HG02970 (cell line): Measurements from ENCODE around the gene LHFPL3.
"Not testable (repeated sequence)": the region's sequence is repeated elsewhere in the genome, so short reads cannot be mapped to it uniquely, and the experiment has no call there.

Experiments
- ATAC-seq: cut with Tn5 transposase; IDR thresholded peaks from one replicate; pipeline ENCODE4 v1.9.1; 2021; ENCODE audit warnings: mild to moderate bottlenecking, moderate library complexity, moderate number of reproducible peaks; ENCODE audit not compliant: unreplicated experiment, low FRiP score

Gene LHFPL3

DNA sequence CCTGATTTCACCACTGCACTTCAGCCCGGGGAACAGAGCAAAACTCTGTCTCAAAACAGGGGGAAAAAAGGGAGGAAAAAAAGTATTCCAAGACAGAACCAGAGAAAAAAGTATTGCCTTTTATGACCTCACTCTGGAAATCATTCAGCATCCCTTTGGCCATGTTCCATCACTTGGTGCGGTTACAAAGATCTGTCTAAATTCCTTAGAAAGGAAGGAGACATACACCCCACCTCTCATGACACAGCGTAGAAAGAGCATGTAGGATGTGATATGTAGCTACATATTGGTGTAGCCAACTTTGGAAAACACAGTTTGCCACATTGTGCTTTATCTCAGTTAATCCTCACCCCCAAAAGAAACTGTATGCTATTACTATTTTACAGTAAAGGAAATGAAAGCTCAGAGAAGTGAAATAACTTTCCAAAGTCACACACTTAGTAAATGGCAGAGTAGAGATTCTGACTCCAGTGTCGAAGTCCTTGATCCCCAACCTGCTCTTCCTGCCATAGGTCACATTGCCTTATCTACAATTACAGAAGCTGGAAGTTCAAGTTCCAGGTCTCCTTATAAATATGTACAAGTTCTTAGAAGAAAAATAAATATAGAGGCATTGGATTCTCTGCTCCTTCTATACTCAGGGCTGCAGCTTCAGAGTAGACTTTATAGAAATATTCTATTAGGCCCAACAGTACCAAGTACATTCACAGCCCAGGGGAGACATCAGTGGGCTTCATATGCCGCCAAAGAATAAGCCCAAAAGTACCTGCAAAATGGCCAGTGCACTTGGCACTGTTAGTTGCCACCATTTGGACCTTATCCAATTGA, 594.0 kb downstream of the LHFPL3 start:
- ATAC-seq: no peak

DNA sequence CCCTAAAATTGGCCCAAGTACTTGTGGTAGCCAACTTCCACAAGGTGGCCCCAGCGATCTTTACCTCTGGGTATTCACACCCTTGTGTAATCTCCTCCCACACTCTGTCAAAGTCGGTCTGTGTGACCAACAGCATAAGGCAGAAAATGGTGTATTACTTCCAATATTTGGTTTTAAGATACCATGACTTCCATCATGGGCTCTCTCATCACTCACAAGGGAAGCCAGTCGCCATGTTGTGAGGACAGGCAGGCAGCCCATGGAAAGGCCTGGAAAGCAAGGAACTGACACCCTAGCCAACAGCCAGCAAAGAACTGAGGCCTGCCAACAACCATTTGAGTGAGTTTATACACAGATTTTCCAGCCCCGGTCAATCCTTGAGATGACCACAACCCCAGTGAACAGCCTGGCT, 594.6 kb downstream of the LHFPL3 start:
- ATAC-seq: peak; percentile 63

DNA sequence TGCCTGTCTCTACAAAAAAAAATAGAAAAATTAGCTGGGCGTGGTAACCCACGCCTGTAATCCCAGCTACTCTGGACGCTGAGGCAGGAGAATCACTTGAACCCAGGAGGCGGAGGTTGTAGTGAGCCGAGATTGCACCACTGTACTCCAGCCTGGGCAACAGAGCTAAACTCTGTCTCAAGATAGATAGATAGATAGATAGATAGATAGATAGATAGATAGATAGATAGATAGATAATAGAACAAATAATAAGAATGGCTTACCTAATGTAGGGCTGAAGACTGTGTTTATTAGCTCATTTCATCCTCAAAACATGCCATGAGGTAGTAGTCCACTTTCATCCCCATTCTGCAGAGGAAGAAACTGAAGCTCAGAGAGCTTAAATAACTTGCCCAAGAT, 597.8 kb downstream of the LHFPL3 start:
- not testable (repeated sequence) for ATAC-seq

DNA sequence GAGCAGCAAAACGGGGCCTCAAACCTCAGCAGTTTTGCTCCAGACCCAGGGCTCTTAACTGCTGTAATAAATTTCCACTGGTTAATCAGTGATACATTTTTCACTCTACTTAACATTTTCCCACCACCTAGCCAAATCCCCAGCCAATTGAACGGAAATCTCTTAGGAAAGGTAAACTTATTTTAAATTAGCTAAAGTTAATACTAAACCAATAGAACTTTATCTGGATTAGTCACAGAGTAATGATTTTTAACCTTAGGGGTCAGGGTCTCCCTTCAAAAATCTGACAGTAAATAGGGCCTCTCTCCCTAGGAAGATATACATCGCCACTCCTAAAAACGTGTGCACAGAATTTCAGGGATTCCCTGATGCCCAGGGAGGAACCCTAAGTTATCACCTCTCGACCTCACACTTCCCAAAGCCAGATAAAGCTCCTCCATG, 598.2 kb downstream of the LHFPL3 start:
- no peak for ATAC-seq

DNA sequence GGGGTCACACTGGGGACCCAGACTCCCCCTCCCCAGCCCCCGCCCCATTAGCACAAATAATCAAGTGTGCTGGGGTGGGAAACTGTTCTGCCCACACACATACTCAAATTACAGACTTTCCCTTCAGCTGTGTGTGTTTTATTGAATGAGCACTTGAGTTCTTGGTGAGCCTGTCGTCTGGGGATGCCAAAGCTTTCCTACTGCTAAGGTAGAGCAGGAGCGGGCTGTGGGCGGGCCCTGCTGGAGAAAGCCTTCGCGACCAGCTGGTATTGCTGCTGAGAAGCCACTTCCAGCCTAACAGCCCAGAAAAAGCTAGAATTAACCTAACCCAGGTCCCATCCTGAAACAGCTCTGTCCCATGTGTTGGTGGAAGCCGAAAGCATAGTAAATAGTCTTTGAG, 598.7 kb downstream of the LHFPL3 start:
- ATAC-seq: no peak

DNA sequence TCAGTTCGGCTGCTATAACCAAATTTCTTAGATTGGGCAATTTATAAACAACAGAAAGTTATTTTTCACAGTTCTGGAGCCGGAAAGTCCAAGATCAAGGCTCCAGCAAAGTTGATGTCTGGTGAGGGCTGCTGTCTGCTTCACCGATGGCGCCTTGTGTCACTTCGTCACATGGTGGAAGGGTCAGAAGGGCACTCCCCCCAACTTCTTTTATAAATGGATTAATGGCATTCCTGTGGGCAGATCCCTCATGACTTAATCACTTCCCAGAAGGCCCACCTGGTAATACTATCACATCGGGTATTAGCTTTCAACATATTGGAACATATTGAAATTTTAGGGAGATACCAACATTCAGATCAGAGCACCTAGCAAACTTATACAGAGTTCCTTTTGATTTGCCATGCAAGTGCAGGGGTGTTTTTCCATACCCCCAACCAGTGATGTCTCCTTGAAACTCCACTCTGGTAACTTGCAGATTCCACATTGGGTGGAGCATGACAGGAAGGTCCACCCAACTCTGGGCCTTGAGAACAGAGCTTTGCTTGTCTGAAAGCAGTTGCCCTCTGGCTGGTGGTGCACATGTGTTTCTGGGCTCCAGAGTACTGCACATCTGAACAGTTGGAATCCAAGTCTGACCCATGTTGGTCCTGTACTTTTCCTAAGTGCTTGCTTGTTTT, 600.5 kb downstream of the LHFPL3 start:
- ATAC-seq: no peak

DNA sequence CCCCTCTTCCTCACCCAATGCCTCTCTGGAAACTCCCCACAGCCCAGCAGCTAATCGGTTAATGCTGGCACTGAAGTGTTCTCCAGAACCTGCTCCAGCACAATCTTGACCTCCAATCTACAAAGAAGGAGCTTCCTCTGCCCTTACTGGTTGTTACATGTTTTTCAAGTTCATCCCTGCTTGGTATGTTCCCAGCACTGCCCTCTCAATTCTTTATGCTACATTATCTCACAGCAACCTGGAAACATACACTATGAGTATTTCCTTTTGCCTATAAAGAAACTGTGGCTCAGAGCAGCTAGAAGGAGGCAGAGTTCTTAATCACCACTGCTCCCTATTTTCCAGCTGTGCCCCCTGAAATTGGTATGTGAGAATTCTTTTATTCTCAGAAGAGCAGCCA, 601.5 kb downstream of the LHFPL3 start:
- no peak for ATAC-seq

DNA sequence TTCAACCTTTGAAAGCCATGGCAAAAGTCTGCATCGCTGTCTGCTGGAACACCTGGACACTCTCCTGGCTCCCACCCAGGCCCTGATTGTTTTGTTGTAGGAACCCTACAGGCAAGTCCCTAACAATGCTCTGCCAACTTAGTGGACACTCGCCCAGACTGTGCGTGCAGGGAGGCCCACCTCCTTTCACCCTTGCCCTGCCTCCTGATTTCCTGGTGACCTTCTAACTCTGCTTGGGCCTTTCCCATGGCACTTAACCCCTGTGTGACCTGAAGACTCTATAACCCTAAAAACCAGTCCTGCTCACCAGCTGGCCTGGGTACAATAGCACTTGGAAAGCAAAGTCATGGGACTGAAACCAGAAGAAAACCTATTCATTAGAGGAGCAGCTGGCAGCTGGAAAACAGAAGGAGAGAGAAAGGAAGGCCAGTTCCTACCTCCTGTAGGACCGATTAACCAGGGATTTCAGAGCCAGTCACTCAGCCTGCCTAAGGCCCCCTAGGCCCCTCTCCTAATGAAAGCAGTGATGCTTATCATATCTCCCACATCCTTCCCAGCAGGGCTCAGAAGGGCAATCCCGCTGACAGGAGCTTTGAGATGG, 602.9 kb downstream of the LHFPL3 start:
- no peak for ATAC-seq

DNA sequence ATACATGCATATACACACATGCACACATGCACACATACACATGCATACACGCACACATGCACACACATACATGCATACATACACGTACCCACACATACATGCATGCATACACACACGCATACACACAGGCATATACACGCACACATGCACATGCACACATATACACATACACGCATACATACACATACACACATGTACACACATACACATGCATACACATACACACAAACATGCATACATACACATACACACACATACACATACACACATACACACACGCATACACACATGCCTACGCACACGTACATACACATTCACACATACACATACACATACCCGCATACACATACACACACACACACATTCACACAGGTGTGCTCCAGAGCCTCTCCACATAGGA, 604.6 kb downstream of the LHFPL3 start:
- no peak for ATAC-seq

DNA sequence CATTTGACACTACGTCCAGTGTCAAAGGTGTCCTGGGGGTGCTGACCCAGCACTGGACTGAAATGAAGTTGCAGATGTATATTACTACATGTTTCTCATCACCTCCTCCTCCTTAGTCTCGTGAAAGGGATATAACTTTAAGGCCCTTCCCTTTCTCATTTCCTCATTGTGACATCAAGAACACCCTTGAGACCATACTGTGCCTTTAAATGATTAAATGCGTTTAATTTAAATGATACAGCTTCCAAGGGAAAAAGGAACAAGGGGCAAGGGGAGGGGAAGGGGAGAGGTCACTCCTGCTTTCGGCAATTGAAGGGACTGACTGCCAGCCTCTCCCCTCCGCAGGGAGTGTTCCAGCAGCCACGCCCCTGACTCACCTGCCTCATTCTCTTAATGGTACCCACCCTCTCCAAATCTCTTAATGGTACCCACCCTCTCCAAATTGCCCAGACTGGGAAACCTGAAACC, 605.2 kb downstream of the LHFPL3 start:
- no peak for ATAC-seq

DNA sequence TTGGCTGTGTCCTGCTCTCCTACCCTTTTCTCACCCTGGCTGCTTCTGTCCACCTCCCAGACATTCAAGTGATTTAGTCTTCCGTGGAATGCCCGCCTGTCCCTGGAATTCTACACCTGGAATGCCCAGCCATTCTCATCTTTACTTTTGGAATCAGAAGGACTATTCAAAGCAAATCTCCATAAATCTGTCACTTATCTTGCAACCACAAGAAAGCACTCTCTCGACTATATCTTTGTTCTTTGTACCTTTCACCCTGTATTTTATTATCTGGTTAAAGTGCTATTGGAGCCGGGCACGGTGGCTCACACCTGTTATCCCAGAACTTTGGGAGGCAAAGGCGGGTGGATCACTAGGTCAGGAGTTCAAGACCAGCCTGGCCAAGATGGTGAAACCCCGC, 606.3 kb downstream of the LHFPL3 start:
- ATAC-seq: no peak

DNA sequence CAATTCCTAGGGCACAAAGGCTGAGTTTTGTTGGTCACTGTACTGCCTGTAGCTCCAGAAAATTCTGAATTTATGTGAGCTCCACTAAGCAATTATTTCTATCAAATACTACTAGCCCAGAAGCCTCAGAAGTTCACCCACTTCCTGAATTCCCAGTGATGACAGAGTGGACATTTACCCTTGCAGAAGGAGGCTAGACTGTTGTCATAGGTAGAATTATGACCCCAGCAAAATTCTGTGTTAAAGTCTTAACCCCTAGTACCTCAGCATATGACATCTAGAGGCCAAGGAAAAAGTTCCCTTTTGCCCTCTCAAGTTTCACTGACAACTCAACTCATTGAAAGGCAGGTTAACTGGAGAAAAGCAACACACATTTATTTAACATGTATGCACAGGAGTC, 606.9 kb downstream of the LHFPL3 start:
- no peak for ATAC-seq

DNA sequence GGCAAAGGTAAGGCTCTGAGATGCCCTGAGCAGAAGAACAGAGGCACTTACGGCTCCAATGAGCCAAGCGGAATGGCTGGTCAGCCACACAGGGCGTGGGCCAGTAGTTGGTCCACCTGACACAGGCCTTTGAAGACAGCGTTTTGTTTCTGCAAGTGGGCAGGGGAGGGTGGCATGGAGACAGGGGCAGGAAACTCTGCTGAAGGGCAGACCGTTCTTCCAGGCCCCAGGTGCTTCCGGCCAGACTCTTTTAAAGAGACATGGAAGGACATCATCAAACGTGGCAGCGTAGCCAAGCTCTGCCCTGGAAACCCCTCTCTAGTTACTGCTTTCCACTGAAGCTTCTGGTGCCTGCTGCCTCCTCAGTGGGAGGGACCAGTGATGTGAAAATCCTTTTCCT, 608.1 kb downstream of the LHFPL3 start:
- ATAC-seq: no peak

DNA sequence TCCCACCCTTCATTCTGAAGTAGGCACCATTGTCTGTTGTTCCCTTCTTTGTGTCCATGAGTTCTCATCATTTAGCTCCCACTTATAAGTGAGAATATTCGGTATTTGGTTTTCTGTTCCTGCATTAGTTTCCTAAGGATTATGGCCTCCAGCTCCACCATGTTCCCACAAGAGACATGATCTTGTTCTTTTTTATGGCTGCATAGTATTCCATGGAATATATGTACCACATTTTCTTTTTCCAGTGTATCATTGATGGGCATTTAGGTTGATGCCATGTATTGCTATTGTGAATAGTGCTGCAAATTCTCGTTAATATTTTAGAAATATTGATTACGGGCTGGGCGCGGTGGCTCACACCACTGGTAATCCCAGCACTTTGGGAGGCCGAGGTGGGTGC, 609.1 kb downstream of the LHFPL3 start:
- not testable (repeated sequence) for ATAC-seq

DNA sequence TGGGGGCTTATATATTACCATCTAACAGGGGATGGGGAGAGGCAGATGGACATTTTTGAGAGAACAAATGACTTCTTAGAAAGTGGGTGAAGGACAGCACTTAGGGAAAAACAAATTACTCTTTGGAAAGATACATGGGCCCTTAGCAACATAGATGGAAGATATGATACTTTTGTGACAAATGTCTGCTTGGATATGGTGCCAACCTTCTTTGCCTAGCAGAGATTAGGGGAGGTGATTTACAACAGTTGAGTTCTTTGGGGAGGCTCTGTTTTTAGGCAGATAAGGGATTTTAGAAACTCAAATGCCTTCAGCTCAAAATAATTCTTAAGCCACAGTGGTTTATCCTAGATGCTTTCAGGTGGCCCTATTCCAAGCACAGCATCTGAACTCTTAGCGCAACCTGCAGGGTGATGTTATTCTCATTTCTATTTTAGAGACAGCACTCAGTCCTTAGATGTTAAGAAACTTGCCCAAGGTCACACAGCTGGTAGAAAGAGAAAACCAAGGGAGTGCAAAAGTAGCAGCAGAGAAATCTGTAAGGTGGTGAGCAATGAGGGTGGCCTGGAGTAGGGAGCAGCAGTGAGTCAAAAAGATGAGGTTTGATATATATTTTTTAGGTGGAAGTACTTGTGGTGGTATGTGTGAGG, 610.5 kb downstream of the LHFPL3 start:
- ATAC-seq: no peak

DNA sequence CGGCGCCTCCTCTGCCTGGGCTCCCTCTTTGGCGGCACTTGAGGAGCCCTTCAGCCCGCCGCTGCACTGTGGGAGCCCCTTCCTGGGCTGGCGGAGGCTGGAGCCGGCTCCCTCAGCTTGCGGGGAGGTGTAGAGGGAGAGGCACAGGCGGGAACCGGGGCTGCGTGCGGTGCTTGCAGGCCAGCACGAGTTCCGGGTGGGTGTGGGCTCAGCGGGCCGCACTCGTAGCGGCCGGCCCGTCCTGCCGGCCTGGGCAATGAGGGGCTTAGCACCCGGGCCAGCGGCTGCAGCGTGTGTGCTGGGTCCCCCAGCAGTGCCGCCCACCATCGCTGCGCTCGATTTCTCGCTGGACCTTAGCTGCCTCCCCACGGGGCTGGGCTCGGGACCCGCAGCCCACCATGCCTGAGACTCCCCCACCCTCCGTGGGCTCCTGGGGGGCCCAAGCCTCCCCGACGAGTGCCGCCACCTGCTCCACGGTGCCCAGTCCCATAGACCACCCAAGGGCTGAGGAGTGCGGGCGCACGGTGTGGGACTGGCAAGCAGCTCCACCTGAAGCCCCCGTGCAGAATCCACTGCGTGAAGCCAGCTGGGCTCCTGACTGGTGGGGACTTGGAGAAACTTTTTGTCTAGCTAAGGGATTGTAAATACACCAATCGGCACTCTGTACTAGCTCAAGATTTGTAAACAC, 611.8 kb downstream of the LHFPL3 start:
- no peak for ATAC-seq

DNA sequence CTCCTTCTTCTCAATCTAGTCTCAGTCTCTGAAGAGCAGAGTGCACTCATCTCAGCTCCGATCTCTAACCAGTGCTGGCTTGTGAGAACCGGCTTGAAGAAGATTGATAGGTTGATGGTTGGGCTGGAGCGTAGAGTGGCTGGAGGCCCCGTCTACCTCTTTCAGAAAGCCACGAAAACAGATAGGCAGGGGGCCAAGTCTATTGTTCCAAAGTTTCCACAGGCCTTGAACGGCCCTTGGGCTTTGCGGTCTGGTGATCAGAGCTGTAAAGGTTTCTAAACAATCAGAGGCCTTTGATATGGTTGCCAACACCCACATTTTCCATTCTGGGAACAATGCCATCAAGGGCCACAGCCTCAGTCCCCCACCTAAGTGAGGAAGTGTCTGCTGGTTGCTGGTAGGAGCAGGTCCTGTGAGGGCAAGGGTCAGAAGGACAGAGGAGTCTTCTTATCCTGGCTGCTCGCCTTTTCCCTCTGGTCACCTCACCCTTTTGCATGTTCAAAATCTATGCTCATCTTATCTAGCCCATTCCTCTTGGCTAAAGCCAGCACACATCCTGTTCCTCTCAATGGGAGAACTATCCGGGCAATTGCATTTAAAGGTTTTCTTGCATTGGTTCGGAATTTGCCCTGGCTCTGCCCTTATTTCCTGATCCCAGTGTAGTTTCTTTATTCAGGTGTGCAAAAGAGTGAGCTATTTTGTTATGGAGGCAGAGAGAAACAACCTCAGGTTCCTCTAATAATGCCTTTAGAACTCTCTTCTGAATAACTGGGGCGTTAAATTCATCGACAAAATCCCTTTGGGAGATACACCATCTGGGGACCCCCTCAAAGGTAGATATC, 615.3 kb downstream of the LHFPL3 start:
- peak; percentile 19 for ATAC-seq

DNA sequence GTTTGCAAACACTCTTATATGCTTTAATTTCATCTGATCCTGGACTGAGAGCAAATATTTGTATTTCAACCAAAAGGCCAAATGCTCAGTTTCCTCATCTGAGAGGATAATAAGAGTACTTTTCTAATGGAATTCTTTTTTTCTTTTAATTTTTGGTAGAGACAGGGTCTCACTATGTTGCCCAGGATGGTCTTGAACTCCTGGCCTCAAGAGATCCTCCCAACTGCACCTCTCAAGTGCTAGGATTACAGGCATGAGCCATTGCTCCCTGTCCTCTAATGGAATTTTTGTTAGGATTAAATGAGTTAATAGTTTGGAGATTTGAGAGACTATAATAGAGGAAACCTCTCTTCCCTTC, 617.2 kb downstream of the LHFPL3 start:
- ATAC-seq: no peak

DNA sequence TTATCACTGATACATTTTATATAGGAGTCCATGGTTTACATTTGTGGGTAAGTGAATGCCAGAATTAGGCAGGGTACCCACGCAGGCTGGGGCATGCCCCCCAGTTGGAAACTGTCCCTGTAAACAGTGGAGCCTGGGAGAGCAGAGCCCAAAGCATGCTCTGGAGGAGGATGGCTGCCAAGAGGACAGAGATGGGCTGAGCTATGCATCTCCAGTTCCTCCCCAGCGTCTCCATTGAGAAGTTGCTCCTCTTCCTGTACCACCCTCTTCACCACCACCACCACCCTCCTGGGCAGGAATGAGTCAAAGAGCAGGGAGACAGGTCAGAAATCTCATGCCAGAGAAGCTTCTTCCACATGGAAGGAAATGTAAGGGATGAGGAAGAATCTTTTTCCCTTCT, 617.9 kb downstream of the LHFPL3 start:
- no peak for ATAC-seq

DNA sequence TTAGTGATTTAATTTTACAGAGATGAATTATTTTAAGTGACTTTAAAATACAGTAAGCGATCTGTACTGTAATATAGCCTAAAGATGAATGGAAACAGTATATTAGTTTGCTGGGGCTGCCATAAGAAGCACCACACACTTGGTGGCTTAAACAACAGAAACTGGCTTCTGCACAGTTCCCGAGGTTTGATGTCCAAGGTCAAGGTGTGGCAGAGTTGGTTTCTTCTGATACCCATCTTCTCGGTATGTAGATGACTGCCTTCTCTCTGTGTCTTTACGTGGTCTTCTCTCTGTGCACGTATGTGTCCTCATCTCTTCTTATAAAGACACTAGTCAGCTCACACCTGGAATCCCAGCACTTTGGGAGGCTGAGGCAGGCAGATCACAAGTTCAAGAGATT, 621.6 kb downstream of the LHFPL3 start:
- ATAC-seq: no peak
